Left ventricle myocardium inferior (tissue), 1 donor: ENCODE data around the gene SPPL2B. TPM values are rescaled to one million over a fixed set of nuclear protein-coding genes. Genes with fewer than 3 reads are reported as not detected.

Experiments used
- DNase-seq: peaks from one replicate; pipeline ENCODE4 v3.0.0-alpha.2; 2020
- H3K27ac ChIP-seq: fragments of 200-600 bp; replicated peaks from 2 replicates; pipeline ENCODE4 v1.8.0; 2021
- H3K27me3 ChIP-seq: fragments of 200-600 bp; 2 replicates; pipeline ENCODE4 v1.8.0; 2021; ENCODE audit warnings: low read depth
- H3K36me3 ChIP-seq: fragments of 200-600 bp; 2 replicates; pipeline ENCODE4 v1.8.0; 2021
- H3K4me1 ChIP-seq: fragments of 200-600 bp; 2 replicates; pipeline ENCODE4 v1.8.0; 2021
- H3K4me3 ChIP-seq: fragments of 200-600 bp; 2 replicates; pipeline ENCODE4 v1.8.0; 2021; ENCODE audit warnings: mild to moderate bottlenecking, moderate library complexity
- H3K9me3 ChIP-seq: fragments of 200-600 bp; replicated peaks from 2 replicates; pipeline ENCODE4 v1.8.0; 2021
- intact Hi-C: fragments of 100-400 bp; cut with micrococcal nuclease; formaldehyde crosslinking; loops from one replicate; pipeline ENCODE4 v1.11.0; 2022
- total RNA-seq: library from RNA; stranded (reverse); fragmentation: NEBNext Ultra II Directional; extraction: Animal tissue kit (Norgen Biotek cat#: 25700); gene quantifications from one replicate; pipeline ENCODE4 v1.2.1, GENCODE V29; 2021
- TF ChIP-seq, protein P1 (sequence below): fragments of 200-600 bp; IDR thresholded peaks from 2 replicates; pipeline ENCODE4 v1.8.0; 2021; ENCODE audit warnings: antibody characterized with exemption, mild to moderate bottlenecking, borderline replicate concordance
- donor health status: DM: no; HTN: yes; CAD: no; lungs with severe emphysema.

Gene SPPL2B
- total RNA-seq, 1 donor from 2014 or later = 26.2 TPM

DNA sequence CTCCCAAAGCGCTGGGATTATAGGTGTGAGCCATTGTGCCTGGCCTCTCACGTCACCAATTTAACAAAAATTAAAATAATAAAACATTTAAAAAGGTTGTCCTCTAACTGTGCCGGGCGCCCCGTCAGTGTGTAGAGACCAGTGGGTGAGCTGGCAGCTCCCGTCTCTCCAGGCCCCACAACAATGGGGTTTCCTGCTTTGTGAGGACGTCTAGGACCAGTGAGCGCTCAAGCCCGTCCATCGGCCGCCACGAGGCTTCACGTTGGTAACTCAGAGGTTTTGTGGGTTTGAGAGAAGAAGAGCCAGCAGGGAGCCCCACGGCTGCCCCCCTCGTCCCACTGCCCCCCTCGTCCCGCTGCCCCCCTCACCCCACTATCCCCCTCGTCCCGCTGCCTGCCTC lies 4.8 kb upstream of the SPPL2B start:
- TF ChIP-seq, protein P1, sequence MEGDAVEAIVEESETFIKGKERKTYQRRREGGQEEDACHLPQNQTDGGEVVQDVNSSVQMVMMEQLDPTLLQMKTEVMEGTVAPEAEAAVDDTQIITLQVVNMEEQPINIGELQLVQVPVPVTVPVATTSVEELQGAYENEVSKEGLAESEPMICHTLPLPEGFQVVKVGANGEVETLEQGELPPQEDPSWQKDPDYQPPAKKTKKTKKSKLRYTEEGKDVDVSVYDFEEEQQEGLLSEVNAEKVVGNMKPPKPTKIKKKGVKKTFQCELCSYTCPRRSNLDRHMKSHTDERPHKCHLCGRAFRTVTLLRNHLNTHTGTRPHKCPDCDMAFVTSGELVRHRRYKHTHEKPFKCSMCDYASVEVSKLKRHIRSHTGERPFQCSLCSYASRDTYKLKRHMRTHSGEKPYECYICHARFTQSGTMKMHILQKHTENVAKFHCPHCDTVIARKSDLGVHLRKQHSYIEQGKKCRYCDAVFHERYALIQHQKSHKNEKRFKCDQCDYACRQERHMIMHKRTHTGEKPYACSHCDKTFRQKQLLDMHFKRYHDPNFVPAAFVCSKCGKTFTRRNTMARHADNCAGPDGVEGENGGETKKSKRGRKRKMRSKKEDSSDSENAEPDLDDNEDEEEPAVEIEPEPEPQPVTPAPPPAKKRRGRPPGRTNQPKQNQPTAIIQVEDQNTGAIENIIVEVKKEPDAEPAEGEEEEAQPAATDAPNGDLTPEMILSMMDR = no peak
- Histone ChIP-seq H3K27me3 (no peaks in the 10 kb centered on the region), H3K27ac (no peak overlapping the region), H3K4me1 (peaks cover 26% of the 10 kb centered on the region), H3K4me3 (no peak overlapping the region), H3K36me3 (peaks cover 23% of the 10 kb centered on the region), H3K9me3 (no peaks in the 10 kb centered on the region)
- DNase-seq = no peak
- intact Hi-C loops = no loop called here

DNA sequence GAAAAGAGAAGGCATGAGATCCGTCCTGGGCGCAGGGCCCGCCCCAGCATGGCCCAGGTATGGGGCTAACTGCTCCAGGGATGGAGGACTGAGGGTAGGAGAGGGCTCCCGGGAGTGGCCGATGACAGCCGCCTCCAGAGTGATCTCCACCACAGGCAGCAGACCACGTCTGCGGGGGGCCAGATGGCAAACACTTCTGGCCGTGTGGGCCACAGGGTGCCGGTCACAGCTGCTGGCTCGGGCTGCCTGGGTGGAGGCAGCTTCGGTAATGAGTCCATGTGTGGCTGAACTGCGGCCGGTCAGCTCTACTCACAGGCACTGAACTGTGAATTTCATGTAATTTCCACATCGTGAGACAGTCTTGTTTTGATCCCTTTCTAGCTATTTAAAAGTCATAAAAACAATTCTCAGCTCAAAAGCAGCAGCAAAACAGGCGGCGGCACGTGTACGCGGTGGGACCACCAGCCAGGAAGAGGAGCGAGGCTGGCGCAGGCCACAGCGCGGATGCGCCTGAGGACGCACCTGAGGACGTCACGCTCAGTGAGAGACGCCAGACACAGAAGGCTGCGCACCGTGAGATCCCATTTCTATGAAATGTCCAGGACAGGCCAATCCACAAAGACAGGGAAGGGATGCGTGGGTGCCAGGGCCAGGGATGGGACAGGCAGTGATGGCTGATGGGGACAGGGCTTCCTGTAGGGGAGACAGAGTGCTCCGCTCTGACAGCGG lies 4.1 kb upstream of the SPPL2B start:
- peaks cover 23% of the 10 kb centered on the region for H3K36me3 ChIP-seq
- TF ChIP-seq, protein P1 = no peak
- no peak overlapping the region for H3K27ac ChIP-seq
- H3K9me3 ChIP-seq = no peaks in the 10 kb centered on the region
- DNase-seq = no peak
- intact Hi-C loops = no loop called here
- no peaks in the 10 kb centered on the region for H3K27me3 ChIP-seq
- H3K4me1 ChIP-seq = peaks cover 29% of the 10 kb centered on the region
- no peak overlapping the region for H3K4me3 ChIP-seq

DNA sequence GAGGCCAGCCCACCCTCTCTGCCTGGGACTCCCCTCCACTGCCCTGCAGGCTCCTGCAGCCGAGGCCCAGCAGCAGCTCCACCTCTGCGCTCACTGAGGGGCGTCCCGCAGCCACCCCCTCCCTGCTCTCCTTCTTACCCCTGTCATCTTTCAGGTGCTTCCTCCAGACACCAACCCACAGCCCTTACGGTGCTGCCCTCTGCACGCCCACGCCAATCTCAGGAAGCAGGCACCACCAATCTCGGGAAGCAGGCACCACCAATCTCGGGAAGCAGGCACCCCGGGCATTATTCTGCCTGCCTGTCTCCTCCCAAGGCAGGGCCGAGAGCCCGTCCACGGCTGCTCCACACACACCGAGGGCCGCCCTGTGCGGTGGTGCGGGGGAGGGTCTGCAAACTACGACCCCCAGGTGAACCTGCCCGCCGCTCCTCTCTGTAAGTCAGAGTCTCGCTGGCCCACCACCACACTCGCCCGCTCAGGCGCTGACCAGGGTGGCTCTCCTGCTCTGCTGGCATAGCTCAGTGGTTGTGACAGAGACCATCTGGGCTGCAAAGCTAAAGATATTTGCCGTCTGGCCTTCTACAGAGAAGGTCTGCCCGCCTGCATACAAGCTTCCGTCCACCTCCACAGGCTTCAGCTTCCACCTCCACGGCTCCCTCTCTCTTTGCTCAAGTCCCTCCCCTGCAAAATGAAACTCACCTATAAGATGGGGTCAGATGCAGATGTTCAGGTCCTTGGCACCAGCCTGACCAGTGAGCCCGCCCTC lies 3.0 kb upstream of the SPPL2B start:
- H3K27me3 ChIP-seq = no peaks in the 10 kb centered on the region
- TF ChIP-seq, protein P1 = no peak
- intact Hi-C loops = no loop called here
- H3K4me3 ChIP-seq = no peak overlapping the region
- no peak overlapping the region for H3K27ac ChIP-seq
- peaks cover 40% of the 10 kb centered on the region for H3K4me1 ChIP-seq
- H3K36me3 ChIP-seq = peaks cover 23% of the 10 kb centered on the region
- no peak for DNase-seq
- no peaks in the 10 kb centered on the region for H3K9me3 ChIP-seq

DNA sequence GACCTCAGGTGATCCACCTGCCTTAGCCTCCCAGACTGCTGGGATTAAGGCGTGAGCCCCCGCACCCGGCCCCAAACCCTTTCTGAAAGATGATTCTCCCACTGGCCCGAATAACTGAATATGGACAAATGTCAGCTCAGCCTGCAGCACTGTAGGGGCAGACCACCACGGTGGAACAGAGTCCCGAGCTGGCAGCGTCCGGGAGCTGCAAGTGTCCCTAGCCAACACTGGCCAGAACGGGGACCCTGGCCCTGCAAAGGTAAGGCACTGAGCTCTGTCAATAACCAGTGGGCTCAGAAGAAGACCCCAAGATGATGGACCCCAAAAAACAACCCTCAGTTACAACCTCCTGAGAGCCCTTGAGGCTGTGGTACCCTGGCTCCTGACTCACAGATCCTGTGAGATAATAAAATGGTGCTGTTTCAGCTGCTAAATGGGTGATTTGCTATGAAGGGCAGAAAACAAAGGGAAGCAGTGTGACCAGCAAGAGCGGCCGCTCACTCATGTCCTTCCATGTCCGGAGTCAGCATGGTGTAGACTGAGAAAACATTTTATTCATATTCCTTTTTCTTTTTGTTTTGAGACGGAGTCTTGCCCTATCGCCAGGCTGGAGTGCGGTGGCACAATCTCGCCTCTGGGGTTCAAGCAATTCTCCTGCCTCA lies 1.7 kb upstream of the SPPL2B start:
- no peaks in the 10 kb centered on the region for H3K27me3 ChIP-seq
- no peak overlapping the region for H3K27ac ChIP-seq
- H3K9me3 ChIP-seq = no peaks in the 10 kb centered on the region
- intact Hi-C loops = no loop called here
- peaks cover 54% of the 10 kb centered on the region for H3K4me1 ChIP-seq
- DNase-seq = no peak
- H3K4me3 ChIP-seq = peak overlapping the region; percentile 97
- TF ChIP-seq, protein P1 = no peak
- H3K36me3 ChIP-seq = peaks cover 23% of the 10 kb centered on the region

DNA sequence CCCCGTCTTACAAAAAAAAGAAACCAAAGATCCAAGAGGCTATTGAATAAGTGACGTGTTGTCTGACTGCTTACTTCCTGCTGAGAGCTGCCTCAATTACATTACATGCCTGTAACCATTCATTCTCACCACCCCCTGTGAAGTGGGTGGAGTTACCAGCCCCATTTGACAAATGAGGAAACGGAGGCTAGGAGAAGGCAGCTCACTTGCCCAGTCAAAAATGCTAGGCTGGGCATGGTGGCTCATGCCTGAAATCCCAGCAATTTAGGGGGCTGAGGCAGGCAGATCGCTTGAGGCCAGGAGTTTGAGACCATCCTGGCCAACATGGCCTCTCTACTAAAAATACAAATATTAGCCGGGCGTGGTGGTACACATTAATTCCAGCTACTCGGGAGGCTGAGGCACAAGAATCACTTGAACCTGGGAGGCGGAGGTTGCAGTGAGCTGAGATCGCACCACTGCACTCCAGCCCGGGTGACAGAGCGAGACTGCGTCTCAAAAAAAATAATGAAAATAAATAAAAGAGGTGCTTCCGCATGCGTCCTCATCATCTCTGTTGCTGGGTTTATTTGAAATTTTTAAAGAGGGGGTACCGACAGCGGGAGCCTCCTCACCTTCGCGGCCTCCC lies 597 bp upstream of the SPPL2B start:
- TF ChIP-seq, protein P1 = no peak
- no peak for DNase-seq
- H3K4me1 ChIP-seq = peaks cover 63% of the 10 kb centered on the region

More for the DNA sequence above, 597 bp upstream of the SPPL2B start:
- H3K27ac ChIP-seq = peak overlapping the region; percentile 88
- H3K27me3 ChIP-seq = no peaks in the 10 kb centered on the region
- no peaks in the 10 kb centered on the region for H3K9me3 ChIP-seq
- H3K36me3 ChIP-seq = peaks cover 20% of the 10 kb centered on the region
- peak overlapping the region; percentile 97 for H3K4me3 ChIP-seq
- intact Hi-C loops = no loop called here
